HG03442 (cell line): Measurements from ENCODE around the gene CDH1.
"Not testable (repeated sequence)": the region's sequence is repeated elsewhere in the genome, so short reads cannot be mapped to it uniquely, and the experiment has no call there.

Experiments
- ATAC-seq: cut with Tn5 transposase; IDR thresholded peaks from one replicate; pipeline ENCODE4 v1.9.1; 2021; ENCODE audit warnings: mild to moderate bottlenecking, moderate library complexity; ENCODE audit not compliant: unreplicated experiment

Gene CDH1

DNA sequence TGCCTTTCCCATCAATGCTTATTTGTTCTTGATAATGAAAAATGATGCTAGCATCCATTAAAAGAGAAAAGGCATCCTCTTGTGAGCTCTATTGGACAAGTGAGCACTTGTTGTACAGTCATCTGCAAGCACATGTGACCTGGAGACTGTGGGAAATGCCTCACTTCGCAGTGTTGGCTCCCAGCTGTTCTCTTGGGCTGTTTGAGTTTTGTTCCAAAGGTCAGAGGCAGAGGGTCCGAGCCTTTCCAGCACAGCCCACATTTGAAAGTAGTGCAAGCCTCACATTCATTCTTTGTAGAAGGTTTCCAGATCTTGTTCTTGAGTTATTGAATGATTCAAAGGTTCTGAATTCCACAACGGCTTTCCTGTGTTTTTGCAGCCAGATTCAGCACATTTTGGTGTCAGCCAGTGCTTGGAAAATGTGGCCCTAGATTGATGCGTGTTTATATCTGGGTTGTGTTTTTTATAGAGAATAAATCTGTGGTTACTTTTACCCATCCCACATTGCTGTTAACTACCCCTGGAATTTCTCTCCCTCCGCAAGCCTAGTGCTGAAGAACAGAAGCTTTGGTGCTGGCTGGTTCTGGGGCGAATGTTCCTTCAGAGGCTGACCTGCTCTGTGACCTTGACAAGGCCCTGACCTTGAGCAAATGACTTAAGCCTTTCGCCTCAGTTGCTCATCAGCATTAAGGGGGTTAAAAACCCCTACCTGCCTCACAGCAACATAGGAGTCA, 49.8 kb downstream of the CDH1 start:
- ATAC-seq = no peak

- not testable (repeated sequence) for ATAC-seq
Observed at GRCh38 chr16:68787419-68787807, 50.3 kb downstream of the CDH1 start.

- no peak for ATAC-seq
Observed at GRCh38 chr16:68790130-68790761, 53.2 kb downstream of the CDH1 start.

DNA sequence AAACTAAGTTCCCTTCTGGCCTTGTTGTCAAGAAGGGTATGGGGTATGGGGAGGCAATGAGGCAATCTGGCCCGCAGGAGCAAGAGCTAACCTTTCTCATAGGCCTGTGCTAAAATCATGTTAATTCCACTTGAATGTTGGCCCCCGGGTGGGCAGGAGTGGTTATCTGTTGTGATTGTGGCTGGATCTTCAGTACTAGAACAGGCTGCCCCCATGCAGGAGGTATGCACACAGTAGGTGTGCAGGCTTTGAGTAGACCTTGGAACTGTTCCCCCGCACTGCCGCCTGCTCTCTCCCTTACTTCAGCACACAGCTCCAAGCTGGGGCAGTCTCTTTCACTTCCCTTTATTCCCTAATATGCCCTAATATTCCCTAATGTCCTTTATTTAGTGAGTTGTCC, 53.9 kb downstream of the CDH1 start:
- no peak for ATAC-seq

GRCh38 chr16:68792465-68793324, 55.6 kb downstream of the CDH1 start:
- no peak for ATAC-seq

GRCh38 chr16:68793401-68793857, 56.3 kb downstream of the CDH1 start:
- no peak for ATAC-seq

DNA sequence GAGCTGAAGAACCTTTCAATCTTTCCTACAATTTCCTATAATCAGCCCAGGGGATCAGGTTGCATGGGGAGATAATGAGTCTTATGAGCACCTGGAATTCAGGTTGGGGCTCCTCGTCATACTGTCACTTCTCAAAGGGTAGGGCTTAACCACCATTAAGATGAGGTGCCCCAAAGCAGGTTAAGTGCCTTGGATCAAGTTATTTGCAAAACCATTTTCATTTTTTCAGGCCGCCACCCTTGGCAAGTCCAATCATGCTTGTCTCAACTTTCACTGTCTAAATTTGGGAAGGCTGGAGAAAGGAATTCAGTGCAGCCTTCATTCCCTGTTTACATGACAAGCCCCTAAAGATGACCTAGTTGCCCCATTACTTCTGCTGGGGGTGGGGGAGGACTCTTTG, 61.3 kb downstream of the CDH1 start:
- no peak for ATAC-seq

DNA sequence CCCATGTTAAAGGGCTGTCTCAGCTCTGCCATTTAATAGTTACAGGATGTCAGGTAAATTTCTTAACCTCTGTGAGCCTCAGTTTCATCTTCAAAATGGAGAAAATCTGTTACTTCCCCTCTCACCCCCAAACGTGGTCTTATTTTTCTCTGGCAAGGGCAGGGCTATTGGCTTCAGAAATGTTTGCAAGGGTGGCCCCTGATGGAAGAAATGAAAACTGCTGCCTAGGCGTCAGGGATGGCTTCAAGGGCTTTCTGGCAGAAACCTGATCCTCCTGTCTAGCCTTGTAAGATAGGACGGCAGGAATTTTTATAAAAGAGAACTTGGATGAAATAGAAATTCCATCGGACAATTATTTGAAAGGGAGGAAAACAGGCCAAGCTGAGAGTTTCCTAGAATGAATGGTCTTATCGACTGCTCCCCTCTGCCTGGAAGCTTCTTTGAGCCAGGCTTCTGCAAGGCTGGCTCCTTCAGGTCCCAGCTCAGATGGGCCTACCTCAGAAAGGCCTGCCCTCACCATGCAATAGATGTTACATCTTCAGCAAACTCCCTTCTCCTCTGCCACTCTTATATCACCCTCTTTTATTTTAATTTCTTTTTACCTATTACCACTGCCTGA, 63.3 kb downstream of the CDH1 start:
- ATAC-seq = no peak

DNA sequence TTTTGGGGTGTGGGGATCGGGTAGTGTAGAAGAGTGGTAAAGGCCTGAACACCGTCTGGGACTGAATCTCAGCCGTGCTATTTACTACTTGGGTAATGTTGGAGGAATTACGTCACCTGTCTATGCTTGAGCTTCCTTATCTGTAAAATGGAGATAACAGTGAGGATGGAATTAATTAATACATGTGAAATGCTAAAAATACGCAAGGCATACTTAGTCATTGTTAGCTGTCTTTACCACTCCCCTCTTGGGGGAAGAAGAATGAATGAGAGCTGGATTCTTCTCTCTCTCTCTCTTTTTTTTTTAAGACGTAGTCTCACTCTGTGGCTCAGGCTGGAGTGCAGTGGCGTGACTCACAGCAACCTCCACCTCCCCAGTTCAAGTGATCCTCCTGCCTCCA, 65.1 kb downstream of the CDH1 start:
- no peak for ATAC-seq

GRCh38 chr16:68806422-68806821, 69.3 kb downstream of the CDH1 start:
- ATAC-seq = no peak

GRCh38 chr16:68806981-68807380, 69.9 kb downstream of the CDH1 start:
- ATAC-seq = no peak

- no peak for ATAC-seq
Observed at GRCh38 chr16:68814516-68814915, 77.4 kb downstream of the CDH1 start.

- ATAC-seq = no peak
Observed at GRCh38 chr16:68823401-68824135, 86.5 kb downstream of the CDH1 start.

- no peak for ATAC-seq
Observed at GRCh38 chr16:68825427-68825826, 88.3 kb downstream of the CDH1 start.

- no peak for ATAC-seq
Observed at GRCh38 chr16:68826652-68827051, 89.6 kb downstream of the CDH1 start.

- no peak for ATAC-seq
Observed at GRCh38 chr16:68833251-68833650, 96.2 kb downstream of the CDH1 start.

DNA sequence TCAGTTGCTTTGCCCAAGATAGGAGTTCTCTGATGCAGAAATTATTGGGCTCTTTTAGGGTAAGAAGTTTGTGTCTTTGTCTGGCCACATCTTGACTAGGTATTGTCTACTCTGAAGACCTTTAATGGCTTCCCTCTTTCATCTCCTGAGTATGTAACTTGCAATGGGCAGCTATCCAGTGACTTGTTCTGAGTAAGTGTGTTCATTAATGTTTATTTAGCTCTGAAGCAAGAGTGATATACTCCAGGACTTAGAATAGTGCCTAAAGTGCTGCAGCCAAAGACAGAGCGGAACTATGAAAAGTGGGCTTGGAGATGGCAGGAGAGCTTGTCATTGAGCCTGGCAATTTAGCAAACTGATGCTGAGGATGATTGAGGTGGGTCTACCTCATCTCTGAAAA, 97.5 kb downstream of the CDH1 start:
- no peak for ATAC-seq

DNA sequence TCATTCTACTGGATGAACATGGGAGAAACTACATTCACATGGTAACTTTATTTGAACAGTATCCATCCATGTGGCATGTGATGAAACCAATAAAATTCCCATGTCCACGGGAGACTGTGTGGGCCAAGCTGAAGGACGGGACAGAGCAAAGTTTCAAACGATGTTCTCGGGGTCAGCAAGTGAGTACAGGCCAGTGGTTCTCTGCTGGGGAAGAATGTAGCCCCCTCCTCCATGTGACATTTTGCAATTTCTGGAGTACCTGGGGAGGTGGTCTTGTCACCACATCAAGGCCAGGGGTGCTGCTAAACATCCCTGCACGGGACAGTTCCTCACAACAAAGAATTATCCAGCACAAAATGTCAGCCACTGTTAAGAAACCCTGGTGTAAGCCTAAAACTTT, 98.9 kb downstream of the CDH1 start:
- ATAC-seq = no peak

- ATAC-seq = no peak
Observed at GRCh38 chr16:68839831-68840230, 102.7 kb downstream of the CDH1 start.

GRCh38 chr16:68842964-68843481, 105.9 kb downstream of the CDH1 start:
- ATAC-seq = not testable (repeated sequence)
